Ovary (tissue), 3 donors: Measurements from ENCODE around the gene FAAP20.

Experiments used
- POLR2A ChIP-seq: fragments of 450-650 bp; IDR thresholded peaks from one replicate; pipeline ENCODE4 v1.6.1; 2017; ENCODE audit warnings: antibody characterized with exemption, mild to moderate bottlenecking, moderate library complexity
- TF ChIP-seq, protein P1 (sequence below), 3 donors: fragments of 450-650 bp in 2 of 3; fragments of 200-600 bp in 1 of 3; IDR thresholded peaks; one replicate each; pipeline versions ENCODE4 v1.5.1 to v1.8.0; 2016 to 2022; ENCODE audit warnings: antibody characterized with exemption in 3 of 3, mild to moderate bottlenecking in 1 of 3
- donor health status: DM: no; HTN: no; CAD: no.

GRCh38 chr1:2230781-2231531 is 36.4 kb upstream of the FAAP20 start:
- TF ChIP-seq POLR2A: no peak
- TF ChIP-seq, protein P1, sequence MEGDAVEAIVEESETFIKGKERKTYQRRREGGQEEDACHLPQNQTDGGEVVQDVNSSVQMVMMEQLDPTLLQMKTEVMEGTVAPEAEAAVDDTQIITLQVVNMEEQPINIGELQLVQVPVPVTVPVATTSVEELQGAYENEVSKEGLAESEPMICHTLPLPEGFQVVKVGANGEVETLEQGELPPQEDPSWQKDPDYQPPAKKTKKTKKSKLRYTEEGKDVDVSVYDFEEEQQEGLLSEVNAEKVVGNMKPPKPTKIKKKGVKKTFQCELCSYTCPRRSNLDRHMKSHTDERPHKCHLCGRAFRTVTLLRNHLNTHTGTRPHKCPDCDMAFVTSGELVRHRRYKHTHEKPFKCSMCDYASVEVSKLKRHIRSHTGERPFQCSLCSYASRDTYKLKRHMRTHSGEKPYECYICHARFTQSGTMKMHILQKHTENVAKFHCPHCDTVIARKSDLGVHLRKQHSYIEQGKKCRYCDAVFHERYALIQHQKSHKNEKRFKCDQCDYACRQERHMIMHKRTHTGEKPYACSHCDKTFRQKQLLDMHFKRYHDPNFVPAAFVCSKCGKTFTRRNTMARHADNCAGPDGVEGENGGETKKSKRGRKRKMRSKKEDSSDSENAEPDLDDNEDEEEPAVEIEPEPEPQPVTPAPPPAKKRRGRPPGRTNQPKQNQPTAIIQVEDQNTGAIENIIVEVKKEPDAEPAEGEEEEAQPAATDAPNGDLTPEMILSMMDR (IDR thresholded peaks at IDR 0.05): no peak
